B cell (primary cell): ENCODE data around the gene RNMT. TPM values are rescaled to one million over a fixed set of nuclear protein-coding genes. Genes with fewer than 3 reads are reported as not detected.

Experiments used
- ATAC-seq: fragments of 200-7000 bp; cut with Tn5 transposase; one replicate; pipeline ENCODE4 v1.10.0; 2021; ENCODE audit warnings: low read depth, mild to moderate bottlenecking, moderate number of reproducible peaks, moderate library complexity
- CTCF ChIA-PET: fragments of 350-600 bp; sonication (Branson Sonifier 250); formaldehyde crosslinking; loops from one replicate; lab custom pipeline; 2021; ENCODE audit warnings: antibody characterized with exemption, inconsistent platforms; lab: Charles Lee
- POLR2A ChIA-PET: fragments of 350-600 bp; sonication (Branson Sonifier 250); formaldehyde crosslinking; loops from one replicate; lab custom pipeline; 2021; ENCODE audit warnings: antibody characterized with exemption; lab: Charles Lee
- DNase-seq: peaks from one replicate; pipeline ENCODE4 v3.0.0; 2013
- H2AFZ ChIP-seq: 2 replicates; pipeline ENCODE4 v1.6.1; 2012; ENCODE audit warnings: mild to moderate bottlenecking, low read depth, low read length; ENCODE audit not compliant: insufficient read depth, poor library complexity, severe bottlenecking
- H3K27ac ChIP-seq, 2 donors: 1 replicate in 1 of 2; 2 replicates in 1 of 2; pipeline ENCODE4 v1.5.1; 2012 to 2013; ENCODE audit warnings: low read length in 2 of 2, mild to moderate bottlenecking in 2 of 2, moderate library complexity in 1 of 2
- H3K27me3 ChIP-seq, 4 experiments: fragments of 200-600 bp in 1 of 4; sonication (generic) in 1 of 4; replicated peaks in 1 of 4; 1 replicate in 2 of 4; 2 replicates in 2 of 4; pipeline versions ENCODE4 v1.6.1 to v1.7.0; 2013 to 2016; ENCODE audit warnings: low read length in 3 of 4, mild to moderate bottlenecking in 2 of 4, mixed read lengths in 1 of 4, moderate library complexity in 1 of 4; ENCODE audit not compliant: insufficient read depth in 4 of 4, control insufficient read depth in 3 of 4; ENCODE audit errors: control extremely low read depth in 1 of 4
- H3K36me3 ChIP-seq, 2 experiments: replicated peaks in 1 of 2; 1 replicate in 1 of 2; 2 replicates in 1 of 2; pipeline versions ENCODE4 v1.6.1 to v1.7.1; 2013; ENCODE audit warnings: low read length in 1 of 2; ENCODE audit not compliant: insufficient read depth in 2 of 2, control insufficient read depth in 1 of 2; ENCODE audit errors: control extremely low read depth in 1 of 2, extremely low read depth in 1 of 2
- H3K4me1 ChIP-seq, 2 donors: fragments of 200-600 bp in 1 of 2; sonication (generic) in 1 of 2; 1 replicate in 1 of 2; 2 replicates in 1 of 2; pipeline versions ENCODE4 v1.5.1 to v1.6.1; 2013 to 2017; ENCODE audit warnings: low read length in 2 of 2; ENCODE audit not compliant: control insufficient read depth in 2 of 2, insufficient read depth in 2 of 2
- H3K4me2 ChIP-seq: replicated peaks from 2 replicates; pipeline ENCODE3; 2012; ENCODE audit warnings: mild to moderate bottlenecking, low read depth, low read length; ENCODE audit not compliant: poor library complexity, severe bottlenecking
- H3K4me3 ChIP-seq, 5 experiments: fragments of 200-600 bp in 1 of 5; sonication (generic) in 1 of 5; 1 replicate in 3 of 5; 2 replicates in 2 of 5; pipeline versions ENCODE4 v1.5.1 to v1.7.0; 2011 to 2016; ENCODE audit warnings: low read length in 4 of 5, mild to moderate bottlenecking in 4 of 5, low read depth in 2 of 5, control low read depth in 1 of 5, moderate library complexity in 1 of 5; ENCODE audit not compliant: insufficient read depth in 1 of 5; ENCODE audit errors: control extremely low read depth in 1 of 5, extremely low read depth in 1 of 5
- H3K79me2 ChIP-seq: fragments of 200-600 bp; sonication (generic); one replicate; pipeline ENCODE4 v1.6.0; 2016; ENCODE audit warnings: low read length; ENCODE audit not compliant: control insufficient read depth, insufficient read depth
- H3K9ac ChIP-seq: fragments of 200-600 bp; sonication (generic); 2 replicates; pipeline ENCODE4 v1.6.1; 2017; ENCODE audit warnings: mild to moderate bottlenecking, low read length, moderate library complexity
- H3K9me3 ChIP-seq, 3 donors: one replicate each; pipeline versions ENCODE4 v1.6.1 to v1.7.1; 2013; ENCODE audit warnings: low read length in 2 of 3; ENCODE audit not compliant: control insufficient read depth in 2 of 3, insufficient read depth in 1 of 3; ENCODE audit errors: control extremely low read depth in 1 of 3
- H4K20me1 ChIP-seq: 2 replicates; pipeline ENCODE4 v1.6.0; 2012; ENCODE audit warnings: mild to moderate bottlenecking, low read length; ENCODE audit not compliant: insufficient read depth, control insufficient read depth, poor library complexity, severe bottlenecking
- H3K27ac Mint-ChIP-seq: one replicate; pipeline ENCODE4 v1.8.0; 2021; ENCODE audit warnings: mixed read lengths
- H3K27me3 Mint-ChIP-seq: one replicate; pipeline ENCODE4 v1.8.0; 2021; ENCODE audit warnings: mixed read lengths
- H3K4me1 Mint-ChIP-seq: one replicate; pipeline ENCODE4 v1.8.0; 2021; ENCODE audit warnings: mixed read lengths
- H3K4me3 Mint-ChIP-seq: one replicate; pipeline ENCODE4 v1.8.0; 2021; ENCODE audit warnings: mixed read lengths
- H3K9me3 Mint-ChIP-seq: one replicate; pipeline ENCODE4 v1.8.0; 2022; ENCODE audit warnings: mixed read lengths; ENCODE audit not compliant: insufficient read depth
- CTCF ChIP-seq: fragments of 200-600 bp; IDR thresholded peaks from one replicate; pipeline ENCODE4 v1.8.0; 2022; ENCODE audit warnings: antibody characterized with exemption, mild to moderate bottlenecking
- EZH2 ChIP-seq: IDR thresholded peaks from 2 replicates; pipeline ENCODE4 v1.6.1; 2012; ENCODE audit warnings: borderline replicate concordance, low read depth, mild to moderate bottlenecking, moderate library complexity, low read length; ENCODE audit not compliant: insufficient read depth, poor library complexity, severe bottlenecking
- WGBS: methylation state at CpG from one replicate; pipeline ENCODE4 v1.1.5; 2013; ENCODE audit warnings: missing lambda C conversion rate; ENCODE audit not compliant: insufficient coverage; 5-methylcytosine and 5-hydroxymethylcytosine counted together
- intact Hi-C: fragments of 100-400 bp; cut with micrococcal nuclease; formaldehyde crosslinking; loops from one replicate; pipeline ENCODE4 v1.10.0; 2022
- polyA plus RNA-seq: library from polyadenylated mRNA; depleted of rRNA; stranded (reverse); fragments of >200 nt; gene quantifications from 2 replicates; pipeline ENCODE4 v1.2.3, GENCODE V29; 2012
- total RNA-seq, 2 donors: library from RNA; stranded (reverse); fragments of 120-200 nt in 1 of 2; gene quantifications; 1 replicate in 1 of 2; 2 replicates in 1 of 2; pipeline versions ENCODE4 v1.2.3 to v1.2.4, GENCODE V29; 2013 to 2022

The RNMT gene
- total and polyA plus RNA-seq, 2 donors (not counting 1 experiment from before 2014, with no cell fraction given) = 15.4 to 57.8 TPM

DNA sequence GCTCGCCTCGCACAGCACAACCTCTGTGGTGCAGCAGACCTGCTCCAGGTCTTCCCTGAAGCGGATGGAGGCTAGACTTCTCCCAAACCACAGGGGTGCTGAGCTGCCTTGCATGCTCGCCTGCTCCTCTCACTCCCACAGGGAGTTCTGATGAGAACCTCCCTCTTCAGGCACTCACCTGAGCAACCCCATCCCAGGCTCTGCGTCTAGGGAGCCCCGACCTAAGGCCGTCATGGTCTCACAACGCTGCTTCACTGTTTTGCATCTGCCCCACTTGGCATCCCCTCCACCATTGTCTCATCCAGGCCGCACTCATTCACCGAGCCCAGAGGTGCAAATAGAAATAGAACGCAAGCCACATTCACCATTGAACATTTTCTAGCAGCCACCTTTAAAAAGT, 72.9 kb downstream of the RNMT start:
- peaks cover 8 to 9% of the 10 kb centered on the region in 2 donors for H3K4me1 ChIP-seq
- ChIA-PET CTCF (no interaction called here), POLR2A (no interaction called here)
- peaks cover 0 to 37% (median 14%) of the 10 kb centered on the region in 4 experiments for H3K27me3 ChIP-seq
- H3K9me3 Mint-ChIP-seq = no peaks in the 10 kb centered on the region
- peaks cover 61% of the 10 kb centered on the region for H3K27me3 Mint-ChIP-seq
- TF ChIP-seq EZH2 (no peak), CTCF (no peak)
- DNase-seq = no peak
- no peak overlapping the region for H3K9ac ChIP-seq
- no peaks in the 10 kb centered on the region for H3K79me2 ChIP-seq
- peaks cover 0 to 6% (median 0%) of the 10 kb centered on the region in 3 donors for H3K9me3 ChIP-seq
- no peak overlapping the region for H3K4me3 Mint-ChIP-seq
- no peak overlapping the region for H3K4me2 ChIP-seq
- H3K4me1 Mint-ChIP-seq = peaks cover 4% of the 10 kb centered on the region
- no peak overlapping the region for H3K27ac ChIP-seq
- no peak overlapping the region for H3K27ac Mint-ChIP-seq
- H3K4me3 ChIP-seq = no peak overlapping the region
- no peak for ATAC-seq
- intact Hi-C loops = no loop called here
- WGBS = 90% methylated on average over 10 of the region's 11 CpGs
- H4K20me1 ChIP-seq = no peaks in the 10 kb centered on the region
- H2AFZ ChIP-seq = no peak overlapping the region
- no peaks in the 10 kb centered on the region for H3K36me3 ChIP-seq

- H3K36me3 ChIP-seq = no peaks in the 10 kb centered on the region
- no peak overlapping the region for H3K4me3 ChIP-seq
- peaks cover 74% of the 10 kb centered on the region for H3K27me3 Mint-ChIP-seq
- TF ChIP-seq EZH2 (no peak), CTCF (no peak)
- H3K9me3 ChIP-seq = peaks cover 0 to 6% (median 0%) of the 10 kb centered on the region in 3 donors
- POLR2A ChIA-PET = no interaction called here
- H2AFZ ChIP-seq = peak overlapping the region; percentile 36
- no peaks in the 10 kb centered on the region for H3K79me2 ChIP-seq
- H3K4me2 ChIP-seq = peak overlapping the region; percentile 50
- H3K27me3 ChIP-seq = peaks cover 0 to 37% (median 17%) of the 10 kb centered on the region in 4 experiments
- ATAC-seq = no peak
- H3K4me3 Mint-ChIP-seq = peak overlapping the region; percentile 26
- peaks cover 4% of the 10 kb centered on the region for H3K4me1 Mint-ChIP-seq
- H3K4me1 ChIP-seq = peaks cover 8 to 9% of the 10 kb centered on the region in 2 donors
- H3K9me3 Mint-ChIP-seq = no peaks in the 10 kb centered on the region
- WGBS = 10% methylated on average over 28 of the region's 30 CpGs
- CTCF ChIA-PET = no interaction called here
- intact Hi-C loops = no loop called here
- DNase-seq = no peak
- no peaks in the 10 kb centered on the region for H4K20me1 ChIP-seq
- H3K9ac ChIP-seq = no peak overlapping the region
- H3K27ac ChIP-seq = no peak overlapping the region
- no peak overlapping the region for H3K27ac Mint-ChIP-seq
Observed at GRCh38 chr18:13800505-13801259, 74.2 kb downstream of the RNMT start.
